Measurements from ENCODE around the gene IGSF9B. TPM values are rescaled to one million over a fixed set of nuclear protein-coding genes. Genes with fewer than 3 reads are reported as not detected.

Gene IGSF9B
- total and polyA plus RNA-seq, 10 of the 15 experiments (the other 5 are each of a cell fraction or from before 2014, with no cell fraction given): 0.03 to 3.7 (median 0.20) TPM; not detected in 2

DNA sequence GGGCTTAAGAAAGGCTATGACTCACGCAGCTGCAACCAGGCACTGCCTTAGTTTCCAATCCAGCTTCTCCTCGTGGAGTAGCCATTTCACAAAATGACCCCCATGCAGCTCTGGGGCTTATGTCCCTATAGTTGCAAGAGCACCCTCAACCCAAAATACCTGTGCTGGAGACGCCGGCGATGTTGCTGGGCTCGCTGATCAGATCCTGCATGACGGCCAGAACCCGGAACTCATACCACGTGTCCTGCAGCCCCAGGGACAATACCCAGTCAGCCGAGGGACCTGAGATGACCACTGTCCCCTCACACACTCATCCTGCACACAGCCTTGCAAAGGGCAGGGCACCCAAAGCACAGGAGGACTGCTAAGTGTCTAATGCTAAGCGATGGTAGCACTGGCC lies 32.1 kb downstream of the IGSF9B start:
- Histone ChIP-seq H3K36me3 (ENCODE audit: control insufficient read depth in 2 of 2, insufficient read depth in 2 of 2, low read length in 1 of 2) (no peaks in the 10 kb centered on the region; a peak in 2 of 4 replicates), H3K27me3 (replicated peaks in 1 of 2; ENCODE audit: control insufficient read depth in 2 of 2, insufficient read depth in 2 of 2, low read length in 1 of 2) (no peaks in the 10 kb centered on the region), H4K20me1 (ENCODE audit: control insufficient read depth, insufficient read depth) (no peaks in the 10 kb centered on the region), H3K9me3 (replicated peaks; ENCODE audit: control insufficient read depth, insufficient read depth, low read length) (no peaks in the 10 kb centered on the region), H3K4me3 (no peak overlapping the region), H3K27ac (ENCODE audit: control insufficient read depth, insufficient read depth) (no peak overlapping the region), H3K79me2 (ENCODE audit: control insufficient read depth, insufficient read depth, low read length) (no peaks in the 10 kb centered on the region), H3K4me2 (ENCODE audit: control insufficient read depth, insufficient read depth) (no peak overlapping the region), H3K9ac (ENCODE audit: control insufficient read depth, insufficient read depth, low read length) (no peak overlapping the region), H3K4me1 (ENCODE audit: control insufficient read depth, insufficient read depth, low read length) (peaks cover 12% of the 10 kb centered on the region), H2AFZ (ENCODE audit: control insufficient read depth, low read depth, low read length) (no peak overlapping the region)
- BruUV-seq (replicated peaks): no TSS peak
- TF ChIP-seq NFIC (IDR thresholded peaks at IDR 0.05; ENCODE audit: low read depth, low read length) (no peak), CHD4 (IDR thresholded peaks at IDR 0.05) (no peak), CBX3 (IDR thresholded peaks at IDR 0.05; ENCODE audit: borderline replicate concordance, low read depth) (no peak), PBX3 (IDR thresholded peaks at IDR 0.05; ENCODE audit: insufficient replicate concordance, low read depth, low read length) (no peak), CEBPZ (IDR thresholded peaks at IDR 0.05; ENCODE audit: low read depth, low read length) (no peak), POLR2AphosphoS5 (IDR thresholded peaks at IDR 0.05; ENCODE audit: low read length) (no peak), NR2F1 (conservative IDR thresholded peaks at IDR 0.05) (no peak), POU2F2 (IDR thresholded peaks at IDR 0.05; ENCODE audit: borderline replicate concordance, low read depth, low read length) (no peak), ZNF592 (IDR thresholded peaks at IDR 0.05) (no peak)
- ATAC-seq: no peak
- ChIA-PET CTCF (interaction anchor here (1.3 to 1.7 kb wide), 3 partner anchors 126 to 225 kb away, joined by 3 to 4 read pairs (median 4); no protein-coding TSS in a partner anchor), POLR2A (no interaction called here), RAD21 (ENCODE audit: unreplicated experiment) (no interaction called here), SMC1A (ENCODE audit: uncharacterized antibody, unreplicated experiment) (interaction anchor here (0.7 kb wide), 1 partner anchor 9 kb away, joined by 4 read pairs; no protein-coding TSS in a partner anchor)
- FAIRE-seq: no peak
- WGBS (ENCODE audit: insufficient coverage, insufficient replicate concordance, low lambda C conversion rate, missing lambda C conversion rate): 42% methylated on average over 11 of the region's 11 CpGs
- intact Hi-C loops (cut with micrococcal nuclease; ENCODE audit: unreplicated experiment): loop anchor here (5.0 kb wide), 2 partner anchors 108 to 123 kb away; no protein-coding TSS in a partner anchor
- in situ Hi-C loops (cut with MboI): loop anchor here (5.0 kb wide), 1 partner anchor 218 kb away; no protein-coding TSS in a partner anchor
- no peak for DNase-seq (ENCODE audit: low read depth, low spot score)
